ENCODE data around the gene CHST8.
"Not testable (repeated sequence)": the region's sequence is repeated elsewhere in the genome, so short reads cannot be mapped to it uniquely, and the experiment has no call there.

The CHST8 gene

GRCh38 chr19:33618363-33618762, 3.4 kb upstream of the CHST8 start:
- not testable (repeated sequence) for DNase-seq (ENCODE audit: low read depth, low spot score)

- no peak for DNase-seq (ENCODE audit: low read depth, low spot score)
These were observed 2.9 kb upstream of the CHST8 start for GRCh38 chr19:33618884-33619283.

- no peak for DNase-seq (ENCODE audit: low read depth, low spot score)
These were observed 1.1 kb upstream of the CHST8 start for GRCh38 chr19:33620611-33621010.

GRCh38 chr19:33621065-33621785, 528 bp upstream of the CHST8 start:
- no peak for DNase-seq (ENCODE audit: low read depth, low spot score)

GRCh38 chr19:33622505-33622808, 704 bp downstream of the CHST8 start:
- no peak for DNase-seq (ENCODE audit: low read depth, low spot score)

GRCh38 chr19:33622809-33623511, 1.2 kb downstream of the CHST8 start:
- DNase-seq (ENCODE audit: low read depth, low spot score) = no peak

- no peak for DNase-seq (ENCODE audit: low read depth, low spot score)
These were observed 2.8 kb downstream of the CHST8 start for GRCh38 chr19:33624586-33624985.

GRCh38 chr19:33627526-33627925, 5.8 kb downstream of the CHST8 start:
- DNase-seq (ENCODE audit: low read depth, low spot score) = no peak

- DNase-seq (ENCODE audit: low read depth, low spot score) = no peak
These were observed 6.4 kb downstream of the CHST8 start for GRCh38 chr19:33627962-33628839.

- DNase-seq (ENCODE audit: low read depth, low spot score) = no peak
These were observed 7.4 kb downstream of the CHST8 start for GRCh38 chr19:33628921-33629825.

GRCh38 chr19:33629826-33630375, 8.1 kb downstream of the CHST8 start:
- no peak for DNase-seq (ENCODE audit: low read depth, low spot score)

- DNase-seq (ENCODE audit: low read depth, low spot score) = no peak
These were observed 9.3 kb downstream of the CHST8 start for GRCh38 chr19:33630880-33631608.

GRCh38 chr19:33631609-33631973, 9.8 kb downstream of the CHST8 start:
- no peak for DNase-seq (ENCODE audit: low read depth, low spot score)

- no peak for DNase-seq (ENCODE audit: low read depth, low spot score)
These were observed 12.8 kb downstream of the CHST8 start for GRCh38 chr19:33634361-33635091.

GRCh38 chr19:33638167-33639034, 16.6 kb downstream of the CHST8 start:
- DNase-seq (ENCODE audit: low read depth, low spot score) = no peak

- no peak for DNase-seq (ENCODE audit: low read depth, low spot score)
These were observed 17.4 kb downstream of the CHST8 start for GRCh38 chr19:33639035-33639681.

- no peak for DNase-seq (ENCODE audit: low read depth, low spot score)
These were observed 19.0 kb downstream of the CHST8 start for GRCh38 chr19:33640773-33641172.

GRCh38 chr19:33641261-33641660, 19.5 kb downstream of the CHST8 start:
- DNase-seq (ENCODE audit: low read depth, low spot score) = no peak

Measured in activated naive CD8-positive, alpha-beta T cell treated with anti-CD3 and anti-CD28 coated beads, Interleukin-2, amount 50 U/mL, for 16 hours (primary cell).